Stimulated activated CD8-positive, alpha-beta memory T cell treated with anti-CD3 and anti-CD28 coated beads, Interleukin-12 subunit alpha, Interleukin-12 subunit beta, amount 100 ng/mL, for 1 hour (primary cell): ENCODE data around the gene RPS15.

Experiments used
- DNase-seq: peaks from one replicate; pipeline ENCODE4 v3.0.0-alpha.2; 2020; ENCODE audit warnings: low read depth

Gene RPS15

DNA sequence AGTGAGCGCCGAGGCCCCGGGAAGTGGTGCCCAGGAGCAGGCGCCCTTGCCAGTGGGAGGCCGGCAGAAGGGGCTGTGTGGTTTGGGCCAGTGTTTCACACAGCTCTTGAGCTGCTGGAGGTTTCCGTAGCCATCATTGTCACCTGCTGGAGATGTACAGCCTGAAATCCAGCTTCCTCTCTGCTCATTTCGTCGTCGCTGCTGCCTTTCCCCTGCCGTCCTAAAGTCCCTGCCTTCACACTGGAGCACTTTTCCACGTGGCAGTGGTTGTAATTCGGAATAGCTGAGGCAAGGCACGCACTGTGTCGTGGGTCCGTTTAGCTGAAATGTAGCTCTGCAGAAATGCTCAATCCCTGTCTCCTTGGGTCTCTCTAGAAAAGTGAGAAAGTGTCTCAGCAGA lies 17.6 kb upstream of the RPS15 start:
- no peak for DNase-seq

- no peak for DNase-seq
These were observed 16.8 kb upstream of the RPS15 start for GRCh38 chr19:1421218-1421957.

DNA sequence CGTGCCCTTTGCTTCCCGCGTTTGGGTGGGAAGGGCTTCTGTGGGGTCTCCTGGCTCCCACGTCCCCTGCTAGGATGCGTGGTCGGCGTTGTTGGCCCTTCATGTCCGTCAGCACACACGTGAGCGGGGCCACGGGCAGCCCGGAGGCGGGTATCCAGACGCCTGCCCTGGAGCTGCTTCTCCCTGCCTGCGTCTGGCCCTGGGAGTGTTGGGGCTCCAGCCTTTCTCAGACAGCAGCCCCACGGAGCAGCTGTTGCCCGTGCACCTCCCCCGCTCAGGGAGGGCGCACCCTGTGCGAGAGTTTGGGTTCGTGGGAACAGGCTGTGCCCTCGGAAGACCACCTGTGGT lies 16.3 kb upstream of the RPS15 start:
- DNase-seq, result no peak

DNA sequence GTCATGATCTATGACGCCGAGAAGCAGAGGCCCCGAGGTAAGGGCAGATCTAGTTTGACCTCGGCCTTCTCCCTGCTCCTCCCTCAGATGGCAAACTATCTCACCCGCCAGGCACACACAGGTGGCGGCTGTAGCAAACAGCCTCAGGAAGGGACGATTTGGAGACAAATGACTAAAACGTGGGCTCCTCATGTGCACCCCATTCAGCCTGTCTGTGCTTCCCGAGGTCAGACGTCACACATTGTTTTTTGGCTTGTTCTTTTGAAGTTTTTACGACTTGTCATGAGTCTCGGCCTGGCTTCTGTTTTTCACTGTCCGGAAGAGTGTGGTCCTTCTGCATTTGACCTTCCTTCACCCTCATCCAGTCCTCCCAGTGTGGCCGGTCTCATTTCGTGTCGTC lies 15.8 kb upstream of the RPS15 start:
- no peak for DNase-seq

DNA sequence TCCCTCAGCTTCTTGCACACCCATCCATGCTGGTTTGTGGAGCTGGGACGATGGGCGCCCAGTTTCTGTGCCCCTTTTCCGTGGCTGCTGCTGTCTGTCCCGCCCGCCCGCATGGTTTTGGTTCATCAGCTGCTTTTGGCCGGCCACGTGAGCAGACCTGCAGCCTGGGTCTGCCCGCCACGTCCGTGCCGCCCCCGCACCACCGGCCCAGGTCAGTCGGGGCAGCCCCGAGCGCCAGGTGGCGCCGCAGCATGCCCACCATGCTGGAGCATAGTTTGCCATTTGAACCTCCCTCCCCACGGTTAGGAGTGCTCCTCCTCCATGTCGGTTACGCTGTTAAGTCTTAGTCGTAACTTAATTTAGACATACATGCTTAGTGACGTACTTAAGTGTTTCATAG lies 15.3 kb upstream of the RPS15 start:
- no peak for DNase-seq

GRCh38 chr19:1423436-1424191 lies 14.6 kb upstream of the RPS15 start:
- no peak for DNase-seq

GRCh38 chr19:1424192-1424955 lies 13.8 kb upstream of the RPS15 start:
- no peak for DNase-seq

GRCh38 chr19:1425102-1425837 lies 12.9 kb upstream of the RPS15 start:
- DNase-seq, result no peak

DNA sequence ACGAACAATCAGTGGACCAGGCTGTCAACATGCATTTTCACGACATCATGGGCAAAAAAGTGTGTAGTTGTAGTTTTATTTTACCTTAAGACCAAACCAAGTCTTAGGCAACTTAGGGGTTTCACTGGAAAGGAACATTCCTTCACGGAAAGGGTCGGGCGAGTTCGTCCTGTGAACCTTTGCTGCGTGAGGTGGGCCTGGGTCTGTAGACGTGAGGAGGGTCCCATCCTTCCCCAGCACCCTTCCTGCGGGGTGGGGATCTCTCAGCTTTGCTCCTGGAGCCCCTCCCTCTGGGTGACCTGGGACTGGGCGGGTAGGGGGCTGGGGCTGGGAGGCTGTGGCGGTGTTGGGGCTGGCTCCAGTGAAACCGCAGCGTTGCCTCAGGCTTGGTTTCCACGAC lies 12.3 kb upstream of the RPS15 start:
- DNase-seq, result no peak

DNA sequence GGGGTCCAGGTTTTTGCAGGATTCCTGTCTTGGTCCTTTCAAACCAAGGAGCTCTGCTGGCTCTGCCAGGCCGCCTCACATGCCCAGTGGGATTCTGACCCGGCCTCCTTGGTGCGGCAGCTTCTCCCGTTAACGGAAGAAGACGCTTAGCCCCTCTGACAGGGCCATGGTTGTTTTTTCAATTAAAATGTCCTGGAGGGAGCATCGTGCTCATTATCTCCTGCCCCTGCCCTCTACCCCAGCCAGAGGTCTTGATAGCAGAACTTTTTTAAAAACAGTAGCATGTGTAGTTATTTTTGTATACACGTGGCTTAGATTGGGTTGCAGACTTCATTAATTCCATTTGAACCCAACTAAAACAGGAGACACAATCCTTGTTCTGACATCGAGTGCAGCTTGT lies 11.5 kb upstream of the RPS15 start:
- DNase-seq, result no peak

GRCh38 chr19:1427221-1427920 lies 10.8 kb upstream of the RPS15 start:
- no peak for DNase-seq

GRCh38 chr19:1428738-1429391 lies 9.3 kb upstream of the RPS15 start:
- no peak for DNase-seq

DNA sequence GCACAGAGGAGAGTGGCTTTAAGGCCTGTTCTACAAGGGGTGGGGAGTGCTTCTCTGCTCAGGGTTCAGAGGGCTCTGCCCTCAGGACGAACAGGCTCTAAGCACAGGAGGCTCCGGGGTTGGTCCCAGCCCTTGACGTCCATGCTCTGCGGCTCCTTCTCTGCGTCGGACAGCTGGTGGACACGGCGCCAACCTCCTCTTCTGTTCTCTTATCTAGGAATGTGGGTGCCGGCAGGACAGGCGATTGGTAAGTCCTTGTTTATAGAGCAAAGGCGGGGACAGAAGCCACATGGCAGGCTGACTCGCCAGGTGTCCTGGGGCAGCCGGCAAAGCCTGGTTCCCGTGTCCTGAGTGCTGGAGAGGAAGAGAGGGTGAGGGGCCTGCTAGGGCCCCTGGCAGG lies 8.4 kb upstream of the RPS15 start:
- DNase-seq, result no peak

DNA sequence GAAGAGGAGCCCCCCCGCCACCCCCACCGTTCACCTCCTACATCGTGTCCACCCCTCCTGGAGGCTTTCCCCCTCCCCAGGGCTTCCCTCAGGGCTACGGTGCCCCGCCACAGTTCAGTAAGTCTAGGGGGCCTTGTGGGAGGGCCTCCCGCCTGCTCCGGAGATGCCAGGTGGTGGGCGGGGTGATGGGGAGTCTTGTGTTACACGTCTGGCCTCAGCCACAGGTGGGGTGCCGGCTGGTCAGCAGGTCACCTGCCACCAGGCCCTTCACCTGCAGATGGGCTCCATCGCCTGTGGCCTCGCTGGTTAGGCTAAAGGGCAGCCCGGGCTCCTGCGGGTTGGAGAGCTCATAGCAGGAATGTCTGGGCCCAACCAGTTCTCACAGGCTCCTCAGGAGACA lies 8.0 kb upstream of the RPS15 start:
- DNase-seq, result no peak

DNA sequence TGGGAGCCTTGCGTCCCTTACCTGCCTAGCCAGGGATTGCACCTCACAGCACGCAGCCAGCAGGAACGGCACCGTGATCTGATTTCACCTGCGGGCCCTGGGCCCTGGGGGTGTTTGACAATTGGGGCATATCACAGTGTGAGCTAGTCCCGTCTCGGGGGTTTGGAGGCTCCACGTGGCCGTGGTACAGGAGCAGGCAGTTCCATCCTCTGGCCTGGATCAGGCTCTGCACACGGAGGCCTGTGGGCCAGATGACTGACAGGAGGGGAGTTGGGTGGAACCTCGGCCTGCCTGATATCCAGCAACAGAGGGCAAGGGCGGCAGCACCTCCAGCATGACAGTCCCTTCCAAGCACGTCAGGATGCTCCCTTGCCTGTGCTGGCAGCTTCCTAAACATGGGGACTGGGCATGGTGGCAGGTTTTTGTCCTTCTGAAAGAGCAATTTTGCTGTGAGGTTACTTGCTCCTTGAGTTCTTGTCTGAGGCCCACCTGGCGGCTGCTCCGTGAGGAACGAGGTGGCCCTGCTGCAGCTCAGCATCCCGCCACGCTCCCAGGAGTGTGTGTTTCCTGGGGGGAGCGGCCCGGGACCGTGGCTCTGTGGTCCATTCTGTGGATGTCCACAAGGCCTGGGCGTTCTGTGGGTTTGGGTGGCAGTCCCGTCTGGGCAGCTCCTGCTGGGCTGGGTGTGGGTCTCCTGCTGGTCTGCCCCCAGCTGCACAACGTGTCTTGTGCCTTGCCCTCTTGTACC lies 6.3 kb upstream of the RPS15 start:
- DNase-seq, result no peak

- no peak for DNase-seq
These were observed 5.7 kb upstream of the RPS15 start for GRCh38 chr19:1432507-1432887.

- no peak for DNase-seq
These were observed 4.8 kb upstream of the RPS15 start for GRCh38 chr19:1433119-1434039.

DNA sequence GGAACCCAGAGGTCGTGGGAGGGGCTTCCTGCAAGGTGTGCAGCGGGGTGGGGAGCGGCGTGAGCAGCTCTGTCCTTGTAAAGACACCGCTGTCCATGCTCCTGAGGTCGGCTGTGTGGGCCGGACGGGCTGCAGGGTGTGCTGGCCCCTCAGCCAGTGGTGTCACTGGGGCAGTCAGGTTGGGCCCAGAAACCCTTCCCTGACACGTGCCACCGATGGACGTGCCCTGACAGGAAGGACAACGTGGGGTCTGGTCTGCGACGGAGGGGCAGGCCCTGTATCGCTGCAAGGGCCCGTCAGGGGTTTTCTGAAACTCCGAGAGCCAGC lies 4.2 kb upstream of the RPS15 start:
- no peak for DNase-seq

DNA sequence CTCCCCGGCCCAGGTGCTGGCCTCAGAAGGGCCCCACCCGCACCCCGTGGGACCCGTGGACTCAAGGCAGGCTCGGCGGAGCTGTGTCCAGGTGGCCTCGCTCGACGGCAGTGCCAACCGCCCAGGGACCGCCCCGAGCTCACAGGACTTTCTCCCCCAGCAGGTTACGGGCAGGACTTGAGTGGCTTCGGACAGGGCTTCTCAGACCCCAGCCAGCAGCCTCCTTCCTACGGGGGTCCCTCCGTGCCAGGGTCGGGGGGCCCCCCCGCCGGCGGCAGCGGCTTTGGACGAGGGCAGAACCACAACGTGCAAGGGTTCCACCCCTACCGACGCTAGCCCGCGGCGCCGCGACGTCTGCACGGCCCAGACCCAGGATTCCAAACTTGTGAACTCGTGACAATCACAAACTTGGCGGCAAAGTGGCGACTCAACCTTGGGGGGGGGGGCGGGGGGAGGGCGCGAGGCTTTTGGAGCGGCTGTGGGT lies 3.6 kb upstream of the RPS15 start:
- no peak for DNase-seq
